Measurements from ENCODE around the gene RCAN2.

Gene RCAN2

DNA sequence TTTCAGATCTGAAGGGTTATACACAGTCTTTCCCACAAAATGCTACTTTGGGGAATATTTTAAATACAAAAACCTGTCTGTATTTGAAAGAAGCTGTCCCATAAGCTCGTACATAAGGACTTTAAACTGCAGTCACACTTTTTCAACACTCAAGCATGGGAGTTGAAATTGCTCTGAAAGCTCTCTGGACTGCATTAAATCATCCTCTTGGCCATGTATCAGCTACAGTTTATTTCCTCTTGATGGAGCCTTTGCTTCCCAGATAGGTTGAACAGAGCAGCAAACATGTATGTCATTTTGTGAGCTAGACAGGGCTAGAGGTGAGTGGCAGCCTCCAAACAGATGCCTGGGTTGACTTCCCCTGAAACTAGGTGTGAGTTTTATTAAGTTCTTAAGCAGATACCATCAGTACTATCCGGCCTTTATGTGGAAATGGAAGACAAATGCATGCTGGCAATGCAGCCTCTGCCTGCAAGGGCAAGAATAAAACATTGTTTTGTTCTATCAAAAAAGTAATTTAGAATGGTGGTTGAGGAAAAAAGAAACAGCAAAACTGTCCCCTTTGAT lies 214.6 kb downstream of the RCAN2 start:
- DNase-seq = no peak
- no peaks in the 10 kb centered on the region for H3F3A ChIP-seq (ENCODE audit: insufficient read depth, low read length)
- H3K27ac ChIP-seq (ENCODE audit: low read length) = no peak overlapping the region
- no peaks in the 10 kb centered on the region for H3K9me2 ChIP-seq (replicated peaks; ENCODE audit: insufficient read depth, low read length)
- H4K20me1 ChIP-seq (ENCODE audit: insufficient read depth, low read length) = no peaks in the 10 kb centered on the region
- no peak overlapping the region for H3K4me2 ChIP-seq (ENCODE audit: low read depth, low read length)
- no peak overlapping the region for H3K4me3 ChIP-seq (ENCODE audit: low read length)
- H3K79me2 ChIP-seq (ENCODE audit: low read length) = no peaks in the 10 kb centered on the region
- H3K36me3 ChIP-seq (replicated peaks; ENCODE audit: insufficient read depth, low read length) = no peaks in the 10 kb centered on the region
- H3K9ac ChIP-seq (ENCODE audit: low read length) = no peak overlapping the region
- H3K4me1 ChIP-seq (ENCODE audit: low read length) = no peaks in the 10 kb centered on the region
- H2AFZ ChIP-seq (ENCODE audit: low read length) = no peak overlapping the region
- no peaks in the 10 kb centered on the region for H3K9me3 ChIP-seq (replicated peaks; ENCODE audit: insufficient read depth, low read length)
- TF ChIP-seq, protein P1, sequence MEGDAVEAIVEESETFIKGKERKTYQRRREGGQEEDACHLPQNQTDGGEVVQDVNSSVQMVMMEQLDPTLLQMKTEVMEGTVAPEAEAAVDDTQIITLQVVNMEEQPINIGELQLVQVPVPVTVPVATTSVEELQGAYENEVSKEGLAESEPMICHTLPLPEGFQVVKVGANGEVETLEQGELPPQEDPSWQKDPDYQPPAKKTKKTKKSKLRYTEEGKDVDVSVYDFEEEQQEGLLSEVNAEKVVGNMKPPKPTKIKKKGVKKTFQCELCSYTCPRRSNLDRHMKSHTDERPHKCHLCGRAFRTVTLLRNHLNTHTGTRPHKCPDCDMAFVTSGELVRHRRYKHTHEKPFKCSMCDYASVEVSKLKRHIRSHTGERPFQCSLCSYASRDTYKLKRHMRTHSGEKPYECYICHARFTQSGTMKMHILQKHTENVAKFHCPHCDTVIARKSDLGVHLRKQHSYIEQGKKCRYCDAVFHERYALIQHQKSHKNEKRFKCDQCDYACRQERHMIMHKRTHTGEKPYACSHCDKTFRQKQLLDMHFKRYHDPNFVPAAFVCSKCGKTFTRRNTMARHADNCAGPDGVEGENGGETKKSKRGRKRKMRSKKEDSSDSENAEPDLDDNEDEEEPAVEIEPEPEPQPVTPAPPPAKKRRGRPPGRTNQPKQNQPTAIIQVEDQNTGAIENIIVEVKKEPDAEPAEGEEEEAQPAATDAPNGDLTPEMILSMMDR (IDR thresholded peaks at IDR 0.05; ENCODE audit: low read length) = no peak
- H3K27me3 ChIP-seq (replicated peaks; ENCODE audit: insufficient read depth, low read length) = no peaks in the 10 kb centered on the region

DNA sequence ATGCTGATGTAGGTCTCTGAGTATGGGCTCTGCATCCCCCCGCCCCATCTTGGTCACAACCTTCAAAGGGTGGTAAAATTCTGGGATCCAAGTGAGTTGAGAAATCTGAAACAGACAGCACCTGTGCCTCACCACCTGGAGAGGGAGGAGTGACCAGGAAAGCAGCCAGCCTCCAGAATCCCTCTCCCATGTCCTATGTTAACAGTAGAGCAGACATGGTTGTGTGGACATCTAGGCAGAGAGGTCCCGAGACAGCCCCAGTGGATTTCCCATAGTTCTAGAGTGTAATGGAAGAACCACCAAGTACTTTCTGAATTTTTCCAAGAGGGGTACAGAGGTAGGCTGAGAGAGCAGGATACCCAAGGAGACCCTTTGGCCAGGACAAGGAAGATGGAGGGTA lies 216.7 kb downstream of the RCAN2 start:
- Histone ChIP-seq H3K36me3 (replicated peaks; ENCODE audit: insufficient read depth, low read length) (no peaks in the 10 kb centered on the region), H4K20me1 (ENCODE audit: insufficient read depth, low read length) (no peaks in the 10 kb centered on the region), H3K27ac (ENCODE audit: low read length) (no peak overlapping the region), H3K4me3 (ENCODE audit: low read length) (no peak overlapping the region), H3K4me2 (ENCODE audit: low read depth, low read length) (no peak overlapping the region), H3F3A (ENCODE audit: insufficient read depth, low read length) (no peaks in the 10 kb centered on the region), H3K9me3 (replicated peaks; ENCODE audit: insufficient read depth, low read length) (no peaks in the 10 kb centered on the region), H3K9ac (ENCODE audit: low read length) (no peak overlapping the region), H3K27me3 (replicated peaks; ENCODE audit: insufficient read depth, low read length) (no peaks in the 10 kb centered on the region), H3K4me1 (ENCODE audit: low read length) (no peaks in the 10 kb centered on the region), H2AFZ (ENCODE audit: low read length) (no peak overlapping the region), H3K9me2 (replicated peaks; ENCODE audit: insufficient read depth, low read length) (no peaks in the 10 kb centered on the region), H3K79me2 (ENCODE audit: low read length) (no peaks in the 10 kb centered on the region)
- DNase-seq = no peak
- TF ChIP-seq, protein P1 (IDR thresholded peaks at IDR 0.05; ENCODE audit: low read length) = no peak
- TF ChIP-seq EZH2phosphoT487 (IDR thresholded peaks at IDR 0.05; ENCODE audit: low read length) (no peak), EZH2 (optimal IDR thresholded peaks at IDR 0.05; ENCODE audit: low read depth, low read length) (no peak)

DNA sequence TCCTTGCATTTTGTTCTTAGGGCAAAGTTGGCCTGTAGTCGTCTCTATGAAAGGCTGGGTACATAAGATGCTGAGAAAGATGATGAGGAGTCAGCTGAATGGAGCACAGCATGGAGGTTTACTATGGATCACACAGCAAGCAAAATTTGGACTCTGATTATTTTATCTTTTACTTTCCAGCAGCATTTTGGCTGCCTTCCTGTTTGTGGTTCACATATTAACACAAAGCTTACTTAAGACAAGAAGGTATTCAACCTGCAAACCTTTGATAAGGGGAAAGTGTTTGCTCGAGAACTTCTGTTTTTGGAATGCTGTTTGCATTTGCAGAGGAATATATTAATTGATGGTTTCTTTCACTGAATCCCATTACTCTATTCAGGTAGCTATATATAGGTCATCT lies 217.3 kb downstream of the RCAN2 start:
- Histone ChIP-seq H2AFZ (ENCODE audit: low read length) (no peak overlapping the region), H3K9me2 (replicated peaks; ENCODE audit: insufficient read depth, low read length) (no peaks in the 10 kb centered on the region), H3K27me3 (replicated peaks; ENCODE audit: insufficient read depth, low read length) (no peaks in the 10 kb centered on the region), H3K36me3 (replicated peaks; ENCODE audit: insufficient read depth, low read length) (no peaks in the 10 kb centered on the region), H3K4me1 (ENCODE audit: low read length) (no peaks in the 10 kb centered on the region), H3K27ac (ENCODE audit: low read length) (no peak overlapping the region), H3K79me2 (ENCODE audit: low read length) (no peaks in the 10 kb centered on the region), H3K4me2 (ENCODE audit: low read depth, low read length) (no peak overlapping the region), H3K9ac (ENCODE audit: low read length) (no peak overlapping the region), H4K20me1 (ENCODE audit: insufficient read depth, low read length) (no peaks in the 10 kb centered on the region), H3K4me3 (ENCODE audit: low read length) (no peak overlapping the region), H3K9me3 (replicated peaks; ENCODE audit: insufficient read depth, low read length) (no peaks in the 10 kb centered on the region), H3F3A (ENCODE audit: insufficient read depth, low read length) (no peaks in the 10 kb centered on the region)
- no peak for DNase-seq
- TF ChIP-seq, protein P1 (IDR thresholded peaks at IDR 0.05; ENCODE audit: low read length) = no peak
- no peak for TF ChIP-seq EZH2 (optimal IDR thresholded peaks at IDR 0.05; ENCODE audit: low read depth, low read length)
- TF ChIP-seq EZH2phosphoT487 (IDR thresholded peaks at IDR 0.05; ENCODE audit: low read length) = no peak
